ENCODE measurements around the gene INO80E.
"Not testable (repeated sequence)": the region's sequence is repeated elsewhere in the genome, so short reads cannot be mapped to it uniquely, and the experiment has no call there.

INO80E gene

GRCh38 chr16:30009990-30010843 lies 14.2 kb downstream of the INO80E start:
- no peak for DNase-seq (ENCODE audit: low spot score)

GRCh38 chr16:30010844-30011713 lies 15.0 kb downstream of the INO80E start, which contains the start of gene DOC2A:
Gene DOC2A, minus strand, starts transcription at chr16:30011027. Its CDS starts 805 bp downstream, at chr16:30010222.
- peak; percentile 84 for DNase-seq (ENCODE audit: low spot score)

GRCh38 chr16:30011714-30012504 lies 15.9 kb downstream of the INO80E start:
- DNase-seq (ENCODE audit: low spot score) = no peak

GRCh38 chr16:30012598-30012997 lies 16.6 kb downstream of the INO80E start:
- not testable (repeated sequence) for DNase-seq (ENCODE audit: low spot score)

GRCh38 chr16:30015450-30015849 lies 19.4 kb downstream of the INO80E start:
- DNase-seq (ENCODE audit: low spot score) = not testable (repeated sequence)

GRCh38 chr16:30016555-30017276 lies 20.7 kb downstream of the INO80E start:
- DNase-seq (ENCODE audit: low spot score) = no peak

- no peak for DNase-seq (ENCODE audit: low spot score)
Measured at GRCh38 chr16:30017277-30017656, 21.2 kb downstream of the INO80E start.

GRCh38 chr16:30017937-30018336 lies 21.9 kb downstream of the INO80E start:
- DNase-seq (ENCODE audit: low spot score) = not testable (repeated sequence)

- no peak for DNase-seq (ENCODE audit: low spot score)
Measured at GRCh38 chr16:30018731-30019158, 22.7 kb downstream of the INO80E start.

- no peak for DNase-seq (ENCODE audit: low spot score)
Measured at GRCh38 chr16:30022887-30023286, 26.8 kb downstream of the INO80E start, which contains the start of gene C16orf92. Gene C16orf92, plus strand, starts transcription at chr16:30023198. Its CDS starts 143 bp downstream, at chr16:30023341.

GRCh38 chr16:30023586-30023985 lies 27.5 kb downstream of the INO80E start:
- DNase-seq (ENCODE audit: low spot score) = no peak

GRCh38 chr16:30024451-30024850 lies 28.4 kb downstream of the INO80E start:
- no peak for DNase-seq (ENCODE audit: low spot score)

- no peak for DNase-seq (ENCODE audit: low spot score)
Measured at GRCh38 chr16:30025156-30025555, 29.1 kb downstream of the INO80E start.

GRCh38 chr16:30025574-30025973 lies 29.5 kb downstream of the INO80E start:
- no peak for DNase-seq (ENCODE audit: low spot score)

GRCh38 chr16:30026449-30026848 lies 30.4 kb downstream of the INO80E start:
- no peak for DNase-seq (ENCODE audit: low spot score)

GRCh38 chr16:30027588-30028437 lies 31.8 kb downstream of the INO80E start:
- no peak for DNase-seq (ENCODE audit: low spot score)

- DNase-seq (ENCODE audit: low spot score) = peak; percentile 72
Measured at GRCh38 chr16:30028438-30029076, 32.5 kb downstream of the INO80E start.

GRCh38 chr16:30030011-30030685 lies 34.1 kb downstream of the INO80E start:
- DNase-seq (ENCODE audit: low spot score) = no peak

GRCh38 chr16:30030841-30031413 lies 34.9 kb downstream of the INO80E start, which contains the start of gene TLCD3B:
Gene TLCD3B, minus strand, starts transcription at chr16:30031271. Its CDS starts 744 bp downstream, at chr16:30030527.
- DNase-seq (ENCODE audit: low spot score) = peak; percentile 57
